ENCODE measurements around the gene EXOC6B.

GRCh38 chr2:72678024-72678423 lies 147.8 kb downstream of the EXOC6B start:
- TF ChIP-seq CTCF (IDR thresholded peaks at IDR 0.05), result no peak
- TF ChIP-seq POLR2A (IDR thresholded peaks at IDR 0.05), result no peak

Data from body of pancreas (tissue), 4 donors.